ENCODE data around the gene SERPINA12. TPM values are rescaled to one million over a fixed set of nuclear protein-coding genes. Genes with fewer than 3 reads are reported as not detected.

Gene SERPINA12
- polyA plus RNA-seq, 1 donor (not counting 4 experiments of a cell fraction or from before 2014, with no cell fraction given), result 0.26 TPM

- Histone ChIP-seq H3K9me1 (ENCODE audit: control insufficient read depth, extremely low read depth, insufficient read depth, low read length) (no peaks in the 10 kb centered on the region), H3K4me1 (ENCODE audit: control insufficient read depth, extremely low read depth, insufficient read depth, low read length) (no peaks in the 10 kb centered on the region), H3K79me2 (ENCODE audit: control insufficient read depth, insufficient read depth, low read length) (no peaks in the 10 kb centered on the region), H3K27ac (ENCODE audit: control insufficient read depth, insufficient read depth, low read length) (no peak overlapping the region), H2AFZ (ENCODE audit: control insufficient read depth, low read length) (no peak overlapping the region), H4K20me1 (ENCODE audit: control insufficient read depth, extremely low read depth, insufficient read depth, low read length) (no peaks in the 10 kb centered on the region), H3K9me3 (ENCODE audit: control insufficient read depth, low read depth, low read length) (peaks cover 4% of the 10 kb centered on the region), H3K4me3 (ENCODE audit: control insufficient read depth in 2 of 3, extremely low read depth in 1 of 3, insufficient read depth in 2 of 3, low read depth in 1 of 3, low read length in 3 of 3) (no peak overlapping the region), H3K36me3 (ENCODE audit: control insufficient read depth in 2 of 2, extremely low read depth in 1 of 2, insufficient read depth in 2 of 2, low read length in 2 of 2) (no peaks in the 10 kb centered on the region), H3K4me2 (ENCODE audit: control insufficient read depth, extremely low read depth, insufficient read depth, low read depth, low read length) (no peak overlapping the region), H3K9ac (ENCODE audit: control insufficient read depth, extremely low read depth, insufficient read depth, low read length) (no peak overlapping the region), H3K27me3 (ENCODE audit: control insufficient read depth, extremely low read depth, insufficient read depth, low read length) (peaks cover 13% of the 10 kb centered on the region)
- TF ChIP-seq EZH2 (IDR thresholded peaks at IDR 0.05; ENCODE audit: low read length) (no peak), CTCF (optimal IDR thresholded peaks at IDR 0.05 in 1 of 3, IDR thresholded peaks at IDR 0.05 in 1 of 3, conservative IDR thresholded peaks at IDR 0.05 in 1 of 3; ENCODE audit: extremely low read depth in 1 of 3, insufficient read depth in 2 of 3, low read length in 3 of 3) (no peak)
- dilution Hi-C loops (cut with MboI; ENCODE audit: extremely low pct_ligation_motif_present, low sequenced_read_pairs), result no loop called here
- DNase-seq (ENCODE audit: low read depth, low spot score) (no peak), FAIRE-seq (no peak)
Observed at GRCh38 chr14:94517248-94517640, 8.0 kb upstream of the SERPINA12 start.

- peaks cover 13% of the 10 kb centered on the region for H3K27me3 ChIP-seq (ENCODE audit: control insufficient read depth, extremely low read depth, insufficient read depth, low read length)
- dilution Hi-C loops (cut with MboI; ENCODE audit: extremely low pct_ligation_motif_present, low sequenced_read_pairs), result no loop called here
- H3K27ac ChIP-seq (ENCODE audit: control insufficient read depth, insufficient read depth, low read length), result no peak overlapping the region
- no peak overlapping the region for H2AFZ ChIP-seq (ENCODE audit: control insufficient read depth, low read length)
- H4K20me1 ChIP-seq (ENCODE audit: control insufficient read depth, extremely low read depth, insufficient read depth, low read length), result no peaks in the 10 kb centered on the region
- H3K4me3 ChIP-seq (ENCODE audit: control insufficient read depth in 2 of 3, extremely low read depth in 1 of 3, insufficient read depth in 2 of 3, low read depth in 1 of 3, low read length in 3 of 3), result no peak overlapping the region
- H3K4me2 ChIP-seq (ENCODE audit: control insufficient read depth, extremely low read depth, insufficient read depth, low read depth, low read length), result no peak overlapping the region
- H3K79me2 ChIP-seq (ENCODE audit: control insufficient read depth, insufficient read depth, low read length), result no peaks in the 10 kb centered on the region
- H3K36me3 ChIP-seq (ENCODE audit: control insufficient read depth in 2 of 2, extremely low read depth in 1 of 2, insufficient read depth in 2 of 2, low read length in 2 of 2), result no peaks in the 10 kb centered on the region
- H3K4me1 ChIP-seq (ENCODE audit: control insufficient read depth, extremely low read depth, insufficient read depth, low read length), result no peaks in the 10 kb centered on the region
- TF ChIP-seq EZH2 (IDR thresholded peaks at IDR 0.05; ENCODE audit: low read length) (no peak), CTCF (optimal IDR thresholded peaks at IDR 0.05 in 1 of 3, IDR thresholded peaks at IDR 0.05 in 1 of 3, conservative IDR thresholded peaks at IDR 0.05 in 1 of 3; ENCODE audit: extremely low read depth in 1 of 3, insufficient read depth in 2 of 3, low read length in 3 of 3) (no peak)
- no peak overlapping the region for H3K9ac ChIP-seq (ENCODE audit: control insufficient read depth, extremely low read depth, insufficient read depth, low read length)
- H3K9me3 ChIP-seq (ENCODE audit: control insufficient read depth, low read depth, low read length), result peaks cover 4% of the 10 kb centered on the region
- no peaks in the 10 kb centered on the region for H3K9me1 ChIP-seq (ENCODE audit: control insufficient read depth, extremely low read depth, insufficient read depth, low read length)
- FAIRE-seq, result no peak
- DNase-seq (ENCODE audit: low read depth, low spot score), result no peak
Observed at GRCh38 chr14:94515856-94516255, 6.6 kb upstream of the SERPINA12 start.

All from keratinocyte (primary cell).